OCI-LY7 (cell line): Measurements from ENCODE around the gene ALDOB. TPM values are rescaled to one million over a fixed set of nuclear protein-coding genes. Genes with fewer than 3 reads are reported as not detected.

Experiments
- BruUV-seq: library from RNA; stranded (reverse); fragments of 400-500 nt; replicated peaks from 2 replicates; lab custom pipeline; 2021; lab: Mats Ljungman, UMichigan
- CTCF ChIA-PET: fragments of 300-600 bp; sonication (Branson Sonifier 250); formaldehyde crosslinking; loops from one replicate; lab custom pipeline; 2022; ENCODE audit warnings: antibody characterized with exemption; ENCODE audit not compliant: unreplicated experiment; lab: Charles Lee
- POLR2A ChIA-PET: fragments of 300-600 bp; sonication (Branson Sonifier 250); formaldehyde crosslinking; loops from one replicate; lab custom pipeline; 2022; ENCODE audit warnings: antibody characterized with exemption; lab: Charles Lee
- DNase-seq: peaks from one replicate; pipeline ENCODE4 v3.0.0-alpha.2; 2015; ENCODE audit warnings: low spot score
- H2AFZ ChIP-seq: fragments of 200-600 bp; sonication (generic), shearing (Covaris generic); 2 replicates; pipeline ENCODE4 v1.6.1; 2014; ENCODE audit warnings: mild to moderate bottlenecking, antibody characterized with exemption, low read length, moderate library complexity
- H3K27ac ChIP-seq: fragments of 200-600 bp; sonication (generic); 2 replicates; pipeline ENCODE4 v1.5.1; 2014; ENCODE audit warnings: mixed run types, low read depth, mild to moderate bottlenecking, moderate library complexity, low read length, inconsistent platforms; ENCODE audit not compliant: poor library complexity, severe bottlenecking
- H3K36me3 ChIP-seq: fragments of 200-600 bp; sonication (generic); 2 replicates; pipeline ENCODE4 v1.6.1; 2014; ENCODE audit warnings: mild to moderate bottlenecking, antibody characterized with exemption, low read length, moderate library complexity, mixed read lengths; ENCODE audit not compliant: insufficient read depth
- H3K4me1 ChIP-seq: fragments of 200-600 bp; sonication (generic); 2 replicates; pipeline ENCODE4 v1.5.1; 2014; ENCODE audit warnings: mild to moderate bottlenecking, low read length; ENCODE audit not compliant: insufficient read depth, poor library complexity, severe bottlenecking
- H3K4me2 ChIP-seq: fragments of 200-600 bp; sonication (generic); 2 replicates; pipeline ENCODE4 v1.6.1; 2014; ENCODE audit warnings: mild to moderate bottlenecking, low read length
- H3K4me3 ChIP-seq: fragments of 200-600 bp; sonication (generic); 2 replicates; pipeline ENCODE4 v1.5.1; 2014; ENCODE audit warnings: mild to moderate bottlenecking, low read depth, low read length; ENCODE audit not compliant: poor library complexity, severe bottlenecking
- H3K79me2 ChIP-seq: fragments of 200-600 bp; sonication (generic); 2 replicates; pipeline ENCODE4 v1.6.1; 2016; ENCODE audit warnings: low read depth, mild to moderate bottlenecking, low read length, moderate library complexity, mixed read lengths; ENCODE audit not compliant: insufficient read depth
- H3K9me2 ChIP-seq: fragments of 200-600 bp; sonication (generic); 2 replicates; pipeline ENCODE4 v1.6.1; 2016; ENCODE audit warnings: mild to moderate bottlenecking, low read length, mixed read lengths; ENCODE audit not compliant: insufficient read depth
- H3K9me3 ChIP-seq: fragments of 200-600 bp; sonication (generic); 2 replicates; pipeline ENCODE4 v1.6.1; 2014; ENCODE audit warnings: mild to moderate bottlenecking, mixed run types, low read length, mixed read lengths
- H4K20me1 ChIP-seq: fragments of 200-600 bp; sonication (generic); 2 replicates; pipeline ENCODE4 v1.6.1; 2014; ENCODE audit warnings: mild to moderate bottlenecking, antibody characterized with exemption, low read length, moderate library complexity, mixed read lengths; ENCODE audit not compliant: insufficient read depth
- EZH2phosphoT487 ChIP-seq: fragments of 200-600 bp; sonication (generic); IDR thresholded peaks from 2 replicates; pipeline ENCODE4 v1.6.1; 2018; ENCODE audit warnings: low read depth, borderline replicate concordance, mild to moderate bottlenecking, mixed run types, antibody characterized with exemption, low read length, moderate library complexity, mixed read lengths
- intact Hi-C: fragments of 100-400 bp; cut with micrococcal nuclease; formaldehyde crosslinking; loops from one replicate; pipeline ENCODE4 v1.10.0; 2022; ENCODE audit not compliant: unreplicated experiment
- total RNA-seq, 2 experiments: library from RNA; depleted of rRNA in 1 of 2; stranded (reverse); fragments of >200 nt in 1 of 2; shearing (Covaris generic) in 1 of 2; gene quantifications; 2 replicates each; pipeline ENCODE4 v1.2.3, GENCODE V29; 2014 to 2022
- TF ChIP-seq, protein P1 (sequence below): fragments of 200-600 bp; sonication (generic); conservative IDR thresholded peaks from 2 replicates; pipeline ENCODE4 v1.5.1; 2014; ENCODE audit warnings: mild to moderate bottlenecking, antibody characterized with exemption, low read length, moderate library complexity, mixed read lengths

Gene ALDOB
- total RNA-seq, 2 experiments from 2014 or later: not detected

GRCh38 chr9:101465326-101465915 is 29.8 kb upstream of the ALDOB start:
- no TSS peak for BruUV-seq
- ChIA-PET CTCF (no interaction called here), POLR2A (no interaction called here)
- TF ChIP-seq, protein P1, sequence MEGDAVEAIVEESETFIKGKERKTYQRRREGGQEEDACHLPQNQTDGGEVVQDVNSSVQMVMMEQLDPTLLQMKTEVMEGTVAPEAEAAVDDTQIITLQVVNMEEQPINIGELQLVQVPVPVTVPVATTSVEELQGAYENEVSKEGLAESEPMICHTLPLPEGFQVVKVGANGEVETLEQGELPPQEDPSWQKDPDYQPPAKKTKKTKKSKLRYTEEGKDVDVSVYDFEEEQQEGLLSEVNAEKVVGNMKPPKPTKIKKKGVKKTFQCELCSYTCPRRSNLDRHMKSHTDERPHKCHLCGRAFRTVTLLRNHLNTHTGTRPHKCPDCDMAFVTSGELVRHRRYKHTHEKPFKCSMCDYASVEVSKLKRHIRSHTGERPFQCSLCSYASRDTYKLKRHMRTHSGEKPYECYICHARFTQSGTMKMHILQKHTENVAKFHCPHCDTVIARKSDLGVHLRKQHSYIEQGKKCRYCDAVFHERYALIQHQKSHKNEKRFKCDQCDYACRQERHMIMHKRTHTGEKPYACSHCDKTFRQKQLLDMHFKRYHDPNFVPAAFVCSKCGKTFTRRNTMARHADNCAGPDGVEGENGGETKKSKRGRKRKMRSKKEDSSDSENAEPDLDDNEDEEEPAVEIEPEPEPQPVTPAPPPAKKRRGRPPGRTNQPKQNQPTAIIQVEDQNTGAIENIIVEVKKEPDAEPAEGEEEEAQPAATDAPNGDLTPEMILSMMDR: peak; percentile 53
- TF ChIP-seq EZH2phosphoT487: no peak
- Histone ChIP-seq H2AFZ (no peak overlapping the region), H3K79me2 (no peaks in the 10 kb centered on the region), H3K4me1 (no peaks in the 10 kb centered on the region), H3K9me3 (no peaks in the 10 kb centered on the region), H3K4me2 (no peak overlapping the region), H3K36me3 (no peaks in the 10 kb centered on the region), H3K27ac (no peak overlapping the region), H4K20me1 (no peaks in the 10 kb centered on the region), H3K9me2 (no peaks in the 10 kb centered on the region), H3K4me3 (no peak overlapping the region)
- DNase-seq: peak; percentile 29
- intact Hi-C loops: no loop called here

GRCh38 chr9:101463397-101463796 is 27.8 kb upstream of the ALDOB start:
- no peak for TF ChIP-seq EZH2phosphoT487
- TF ChIP-seq, protein P1: no peak
- Histone ChIP-seq H3K4me3 (no peak overlapping the region), H3K9me2 (no peaks in the 10 kb centered on the region), H2AFZ (no peak overlapping the region), H3K9me3 (no peaks in the 10 kb centered on the region), H3K79me2 (no peaks in the 10 kb centered on the region), H3K36me3 (no peaks in the 10 kb centered on the region), H3K27ac (no peak overlapping the region), H3K4me1 (no peaks in the 10 kb centered on the region), H4K20me1 (no peaks in the 10 kb centered on the region), H3K4me2 (no peak overlapping the region)
- no TSS peak for BruUV-seq
- POLR2A ChIA-PET: no interaction called here
- intact Hi-C loops: no loop called here
- CTCF ChIA-PET: no interaction called here
- DNase-seq: no peak

GRCh38 chr9:101462558-101462957 is 27.0 kb upstream of the ALDOB start:
- H3K4me1 ChIP-seq: no peaks in the 10 kb centered on the region
- H3K27ac ChIP-seq: no peak overlapping the region
- H2AFZ ChIP-seq: no peak overlapping the region
- TF ChIP-seq EZH2phosphoT487: no peak
- TF ChIP-seq, protein P1: no peak
- intact Hi-C loops: no loop called here
- CTCF ChIA-PET: no interaction called here
- POLR2A ChIA-PET: no interaction called here
- H3K4me2 ChIP-seq: no peak overlapping the region
- no peaks in the 10 kb centered on the region for H3K9me2 ChIP-seq
- H4K20me1 ChIP-seq: no peaks in the 10 kb centered on the region
- no TSS peak for BruUV-seq
- H3K79me2 ChIP-seq: no peaks in the 10 kb centered on the region
- no peak overlapping the region for H3K4me3 ChIP-seq
- H3K9me3 ChIP-seq: no peaks in the 10 kb centered on the region
- no peak for DNase-seq
- H3K36me3 ChIP-seq: no peaks in the 10 kb centered on the region
